HG03571 (cell line): Measurements from ENCODE around the gene DCP1B.

Experiments
- ATAC-seq: cut with Tn5 transposase; IDR thresholded peaks from one replicate; pipeline ENCODE4 v1.9.1; 2021; ENCODE audit not compliant: unreplicated experiment

Gene DCP1B

GRCh38 chr12:1907652-1908611, 96.3 kb downstream of the DCP1B start:
- ATAC-seq = no peak

GRCh38 chr12:1906579-1906978, 97.7 kb downstream of the DCP1B start:
- ATAC-seq = no peak

GRCh38 chr12:1904875-1905274, 99.4 kb downstream of the DCP1B start:
- ATAC-seq = no peak

- no peak for ATAC-seq
Measured at GRCh38 chr12:1896964-1897363, 107.3 kb downstream of the DCP1B start.
